ENCODE data around the gene ZSCAN25.
"Not testable (repeated sequence)": the region's sequence is repeated elsewhere in the genome, so short reads cannot be mapped to it uniquely, and the experiment has no call there.

The ZSCAN25 gene

DNA sequence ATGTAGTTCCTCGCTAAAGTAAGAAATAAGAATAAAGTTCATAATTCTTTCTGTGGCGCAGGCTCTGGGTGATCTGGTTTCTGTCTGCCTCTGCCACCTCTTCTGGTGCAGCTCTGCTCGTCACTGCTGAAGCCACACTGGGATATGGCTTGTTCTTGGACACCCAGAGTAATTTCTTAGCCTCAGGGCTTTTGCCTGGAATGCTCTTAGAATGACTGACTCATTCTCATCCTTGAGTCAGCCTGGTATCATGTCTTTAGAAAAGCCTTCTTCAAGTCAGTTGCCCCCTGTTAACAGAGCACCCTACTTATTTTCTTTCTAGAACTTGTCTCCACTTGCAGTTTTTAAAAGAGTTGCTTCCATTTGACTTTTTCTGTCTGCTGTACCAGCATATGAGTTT is 2.0 kb downstream of the ZSCAN25 start:
- no peak for DNase-seq

DNA sequence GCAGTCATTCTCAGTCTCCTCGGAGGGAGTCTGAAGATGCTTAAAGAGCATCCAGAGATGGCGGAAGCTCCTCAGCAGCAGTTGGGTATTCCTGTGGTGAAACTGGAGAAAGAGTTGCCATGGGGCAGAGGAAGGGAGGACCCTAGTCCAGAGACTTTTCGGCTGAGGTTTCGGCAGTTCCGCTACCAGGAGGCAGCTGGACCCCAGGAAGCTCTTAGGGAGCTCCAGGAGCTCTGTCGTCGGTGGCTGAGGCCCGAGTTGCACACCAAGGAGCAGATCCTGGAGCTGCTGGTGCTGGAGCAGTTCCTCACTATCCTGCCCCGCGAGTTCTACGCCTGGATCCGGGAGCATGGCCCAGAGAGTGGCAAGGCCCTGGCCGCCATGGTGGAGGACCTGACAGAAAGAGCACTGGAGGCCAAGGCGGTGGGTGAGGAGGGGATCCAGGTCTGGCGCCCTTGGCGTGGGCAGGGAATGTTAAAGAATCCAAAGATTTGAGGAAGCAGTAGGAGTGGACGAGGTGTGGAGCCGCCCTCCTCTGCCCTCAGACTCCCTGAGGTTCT is 2.9 kb downstream of the ZSCAN25 start:
- no peak for DNase-seq

DNA sequence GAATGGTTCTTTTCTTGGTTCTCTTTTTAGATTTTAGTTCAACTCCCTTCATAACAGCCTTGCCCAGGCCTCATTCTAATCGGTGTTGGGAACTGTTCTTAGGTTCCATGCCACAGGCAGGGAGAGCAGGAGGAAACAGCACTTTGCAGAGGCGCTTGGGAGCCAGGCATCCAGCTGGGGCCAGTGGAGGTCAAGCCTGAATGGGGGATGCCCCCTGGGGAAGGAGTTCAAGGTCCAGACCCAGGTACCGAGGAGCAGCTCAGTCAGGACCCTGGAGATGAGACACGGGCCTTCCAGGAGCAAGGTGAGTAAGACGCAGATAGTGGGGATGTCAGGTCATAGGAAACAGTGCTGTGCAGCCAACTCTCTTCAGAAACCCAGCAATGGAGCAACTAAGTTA is 4.5 kb downstream of the ZSCAN25 start:
- no peak for DNase-seq

DNA sequence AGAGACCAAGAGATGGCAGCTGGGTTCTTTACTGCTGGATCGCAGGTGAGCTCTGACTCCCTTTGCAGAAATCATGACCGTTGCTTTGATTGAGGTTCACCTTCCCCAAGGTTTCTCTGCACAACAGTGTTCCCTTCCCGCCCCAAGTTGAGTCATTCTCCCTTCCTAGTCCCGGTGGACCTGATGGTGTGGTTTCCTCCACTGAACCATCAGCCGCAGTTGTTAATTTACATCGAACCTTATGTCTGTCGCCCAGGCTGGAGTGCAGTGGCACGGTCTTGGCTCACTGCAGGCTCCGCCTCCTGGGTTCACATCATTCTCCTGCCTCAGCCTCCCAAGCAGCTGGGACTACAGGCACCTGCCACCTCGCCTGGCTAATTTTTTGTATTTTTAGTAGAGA is 5.8 kb downstream of the ZSCAN25 start:
- DNase-seq: no peak

DNA sequence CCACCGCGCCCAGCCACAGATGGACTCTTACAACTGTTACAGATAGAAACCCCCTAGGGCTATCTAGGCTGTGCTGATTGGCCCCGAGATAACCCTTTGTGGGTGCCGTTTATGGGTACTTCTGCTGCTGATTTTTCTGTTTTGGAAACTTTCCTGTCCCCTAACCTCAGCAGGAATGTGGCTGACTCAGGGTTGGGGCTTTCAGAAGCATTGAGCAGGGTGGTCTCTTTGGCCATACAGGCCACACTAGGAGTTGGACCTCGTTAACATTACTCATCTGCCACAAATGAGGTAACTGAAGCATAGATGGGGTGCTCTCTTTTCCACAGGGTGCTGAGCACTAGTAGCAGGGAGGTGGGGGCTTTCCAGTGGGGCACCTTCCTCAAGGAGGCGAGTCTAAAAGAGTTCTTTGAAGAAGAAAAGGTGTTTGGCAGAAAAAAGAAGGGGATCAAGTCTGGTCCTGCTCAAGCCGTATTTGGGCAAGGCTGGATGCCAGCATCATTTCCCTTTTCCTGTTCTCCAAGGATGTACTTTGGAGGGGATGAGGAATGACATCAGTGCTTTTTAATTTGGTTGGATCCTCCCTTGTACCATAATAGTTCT is 6.4 kb downstream of the ZSCAN25 start:
- DNase-seq: no peak

DNA sequence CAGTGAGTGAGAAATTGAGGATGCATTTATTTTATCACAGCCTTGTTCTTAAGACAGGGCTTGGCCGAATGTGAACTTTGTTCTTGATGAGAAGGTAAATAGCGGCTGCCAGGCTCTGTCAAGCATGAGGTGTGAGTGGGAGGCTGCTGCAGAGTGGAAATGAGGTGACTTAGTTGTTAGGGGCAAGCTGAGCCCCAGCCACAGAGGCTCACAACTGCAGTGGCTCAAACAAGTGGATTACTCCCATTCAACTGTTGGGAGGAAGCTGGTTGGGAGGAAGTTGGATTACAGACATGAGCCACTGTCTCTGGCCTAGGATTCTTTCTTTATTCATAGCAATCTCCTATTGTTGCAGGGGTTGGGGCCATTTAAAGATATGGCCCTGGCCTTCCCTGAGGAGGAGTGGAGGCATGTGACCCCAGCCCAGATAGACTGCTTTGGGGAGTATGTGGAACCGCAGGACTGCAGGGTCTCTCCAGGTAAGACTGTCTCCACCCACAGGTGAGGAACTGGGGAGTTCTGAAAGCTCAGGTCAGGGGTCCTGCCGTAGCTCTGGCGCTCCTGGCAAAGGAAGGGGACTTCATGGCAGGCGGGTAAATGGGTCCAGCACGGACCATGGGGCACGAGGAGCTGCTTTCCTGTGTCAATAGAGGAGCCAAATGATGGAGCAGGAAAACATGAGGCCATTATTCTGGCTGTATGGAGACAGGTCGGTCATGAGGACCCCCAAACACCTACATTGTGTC is 7.1 kb downstream of the ZSCAN25 start:
- no peak for DNase-seq

DNA sequence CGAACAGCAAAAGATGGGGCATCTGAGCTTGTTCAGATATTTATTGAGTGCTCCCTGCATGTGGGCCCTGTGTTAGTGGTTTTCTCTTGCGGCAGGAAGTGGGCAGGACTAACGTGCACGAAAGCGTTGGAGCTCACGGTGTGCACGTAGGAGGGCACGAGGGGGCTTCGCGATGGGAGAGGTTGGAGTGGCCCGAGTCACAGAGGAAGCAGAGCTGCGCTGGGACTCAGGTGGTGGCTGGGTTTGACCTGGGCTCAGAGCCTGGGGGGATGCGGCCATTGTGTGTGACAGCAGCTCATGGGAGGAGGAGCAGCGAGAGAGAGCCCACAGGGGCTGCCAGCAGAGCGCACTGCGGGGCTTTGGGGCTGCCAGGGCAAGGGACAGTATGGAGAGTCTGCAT is 7.7 kb downstream of the ZSCAN25 start:
- peak; percentile 40 for DNase-seq

DNA sequence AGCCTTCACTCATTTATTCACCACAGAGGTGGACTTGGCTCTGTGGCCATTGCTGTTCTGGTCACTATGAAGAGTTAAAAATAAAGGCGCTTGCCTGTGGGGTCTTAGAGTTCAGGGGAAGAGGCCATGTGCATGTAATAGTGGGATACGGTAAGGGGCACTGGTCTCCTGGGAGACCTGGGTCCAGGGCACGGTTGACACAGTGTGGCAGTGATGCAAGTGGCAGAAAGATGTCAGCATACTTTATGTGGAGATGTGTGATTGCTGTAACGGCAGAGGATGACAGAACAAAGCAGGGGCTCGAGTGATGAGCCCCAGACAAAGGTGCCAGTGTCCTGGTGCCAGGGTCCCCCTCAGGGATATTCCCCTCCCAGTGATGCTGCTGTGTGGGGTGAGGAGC is 8.6 kb downstream of the ZSCAN25 start:
- DNase-seq: no peak

DNA sequence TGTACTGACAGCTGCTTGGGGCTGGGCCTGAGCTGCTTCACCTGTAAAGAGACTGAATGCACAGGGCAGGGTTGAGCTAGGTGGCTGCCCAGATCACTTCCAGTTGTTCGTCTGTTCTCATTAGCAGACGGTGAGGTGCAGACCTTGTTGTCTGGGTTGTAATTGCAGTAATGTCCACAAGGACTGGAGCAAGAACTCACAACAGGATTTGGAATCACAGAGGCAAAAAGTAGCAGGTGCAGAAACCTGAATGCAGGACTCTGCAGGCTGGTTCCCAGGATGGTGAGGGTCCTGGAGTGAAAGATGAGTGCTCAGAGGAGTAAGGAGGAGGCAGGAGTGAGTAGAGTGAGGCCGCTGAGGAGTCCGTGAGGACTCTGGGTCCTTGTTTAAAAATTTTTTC is 9.2 kb downstream of the ZSCAN25 start:
- DNase-seq: no peak

DNA sequence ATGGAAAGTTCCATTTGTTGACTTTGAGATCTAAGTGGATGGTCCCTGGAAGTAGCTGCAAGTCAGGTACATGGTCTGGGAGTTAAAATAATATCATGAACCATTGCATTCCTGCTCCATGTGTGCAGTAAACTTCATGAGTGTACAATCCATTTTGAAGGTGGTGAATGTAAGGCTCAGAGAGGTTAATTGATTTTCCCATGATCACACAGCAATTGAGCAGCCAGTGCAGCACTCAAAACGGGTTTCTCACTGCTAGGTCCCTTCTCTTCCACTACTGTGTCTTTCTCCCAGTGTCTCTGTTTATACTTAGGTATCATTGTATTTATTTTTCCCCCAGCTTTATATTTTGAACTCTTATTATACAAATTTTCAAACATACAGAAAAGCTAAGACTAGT is 9.9 kb downstream of the ZSCAN25 start:
- no peak for DNase-seq

DNA sequence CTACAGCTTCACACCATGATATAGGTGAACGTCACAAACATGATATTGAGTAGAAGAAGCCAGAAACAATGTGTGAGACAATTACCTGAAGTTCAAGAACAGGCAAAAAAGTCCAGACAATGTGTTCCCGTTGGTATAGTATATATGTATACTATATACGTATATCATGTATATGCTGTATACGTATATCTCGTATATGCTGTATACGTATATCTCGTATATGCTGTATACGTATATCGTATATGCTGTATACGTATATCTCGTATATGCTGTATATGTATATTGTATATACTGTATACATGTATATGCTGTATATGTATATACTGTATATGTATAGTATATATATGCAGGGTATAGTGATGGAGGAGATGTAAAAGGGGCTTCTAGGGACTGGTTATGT is 10.8 kb downstream of the ZSCAN25 start:
- no peak for DNase-seq

DNA sequence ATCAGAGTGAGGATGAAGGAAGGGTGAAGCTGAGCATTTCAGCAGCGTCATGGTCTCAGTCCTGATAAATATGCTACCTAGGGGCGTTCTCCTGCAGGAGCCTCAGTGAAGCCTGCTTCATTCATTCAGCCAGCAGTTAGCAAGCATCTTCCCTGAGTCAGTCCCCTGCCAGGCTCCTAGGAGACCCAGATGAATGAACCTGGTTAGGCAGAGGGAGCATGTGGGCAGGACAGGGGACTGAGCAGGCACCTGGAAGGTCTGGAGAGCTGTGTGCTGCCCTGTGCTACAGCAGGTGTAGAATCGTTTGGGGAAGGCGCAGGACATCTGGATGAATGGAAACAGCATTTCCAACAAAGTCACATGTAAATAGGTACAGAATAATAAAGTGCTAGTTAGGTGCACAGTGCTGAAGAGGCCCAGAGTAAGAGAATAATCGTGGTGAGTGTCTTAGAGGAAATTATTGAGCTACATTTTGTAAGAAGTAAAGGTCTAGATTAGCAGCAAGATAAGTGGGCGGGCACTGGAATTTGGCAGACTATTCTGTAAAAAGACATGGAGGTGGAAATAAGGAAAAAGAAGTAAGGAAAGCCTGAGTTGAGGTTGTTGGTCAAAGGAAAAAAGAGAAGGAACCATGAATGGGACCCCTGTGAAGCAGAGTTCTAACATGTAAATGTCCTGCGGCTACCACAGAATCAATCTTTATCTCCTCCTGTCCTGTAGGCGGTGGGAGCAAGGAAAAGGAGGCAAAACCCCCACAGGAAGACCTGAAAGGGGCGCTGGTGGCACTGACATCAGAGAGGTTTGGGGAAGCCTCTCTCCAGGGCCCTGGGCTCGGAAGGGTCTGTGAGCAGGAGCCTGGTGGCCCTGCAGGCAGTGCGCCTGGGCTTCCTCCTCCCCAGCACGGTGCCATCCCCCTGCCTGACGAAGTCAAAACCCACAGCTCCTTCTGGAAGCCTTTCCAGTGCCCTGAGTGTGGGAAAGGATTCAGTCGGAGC is 12.0 kb downstream of the ZSCAN25 start:
- DNase-seq: no peak

DNA sequence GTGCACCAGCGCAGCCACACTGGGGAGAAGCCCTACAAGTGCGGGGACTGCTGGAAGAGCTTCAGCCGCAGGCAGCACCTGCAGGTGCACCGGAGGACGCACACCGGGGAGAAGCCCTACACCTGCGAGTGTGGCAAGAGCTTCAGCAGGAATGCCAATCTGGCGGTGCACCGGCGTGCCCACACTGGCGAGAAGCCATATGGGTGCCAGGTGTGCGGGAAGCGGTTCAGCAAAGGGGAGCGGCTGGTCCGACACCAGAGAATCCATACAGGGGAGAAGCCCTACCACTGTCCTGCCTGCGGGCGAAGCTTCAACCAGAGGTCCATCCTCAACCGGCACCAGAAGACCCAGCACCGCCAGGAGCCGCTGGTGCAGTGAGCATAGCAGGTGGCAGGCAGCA is 12.9 kb downstream of the ZSCAN25 start:
- no peak for DNase-seq

DNA sequence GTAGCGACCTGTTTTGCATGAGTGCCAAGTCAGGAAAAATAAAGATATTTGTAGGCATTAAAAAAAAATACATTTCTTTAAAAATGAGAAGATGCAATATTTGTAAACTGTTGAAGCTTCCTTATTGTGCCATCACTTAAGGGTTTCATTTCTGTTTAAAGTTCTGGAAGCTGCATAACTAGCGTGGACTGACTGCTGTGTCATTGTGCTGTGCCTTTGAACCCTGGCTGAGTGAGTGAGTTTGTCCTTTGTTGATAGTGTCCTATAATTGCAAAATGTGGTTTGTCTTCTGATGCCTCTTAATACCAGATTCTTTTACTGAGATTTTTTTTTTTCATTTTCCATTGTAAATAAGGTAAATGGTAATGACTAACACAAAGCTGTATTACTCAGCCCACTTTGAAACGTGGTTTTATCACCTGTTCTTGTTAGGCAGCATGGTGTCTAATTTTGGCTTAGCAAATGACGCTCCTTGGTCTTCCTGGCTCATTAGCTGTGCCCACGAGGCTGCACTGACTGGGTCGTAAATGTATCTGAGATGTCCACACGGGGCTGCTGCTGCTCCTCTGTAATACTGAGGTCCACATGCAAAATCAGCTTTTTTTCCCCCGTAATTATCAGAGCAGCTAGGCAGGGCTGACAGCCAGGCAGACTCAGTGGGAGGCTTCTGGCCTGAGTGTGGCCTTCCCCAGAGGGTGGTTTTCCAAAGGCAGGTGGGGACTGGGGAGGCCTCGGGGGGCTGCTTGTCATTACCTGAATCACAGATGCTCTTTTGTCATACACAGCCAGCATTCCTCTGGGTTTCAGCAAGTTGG is 14.8 kb downstream of the ZSCAN25 start:
- DNase-seq: peak; percentile 55

DNA sequence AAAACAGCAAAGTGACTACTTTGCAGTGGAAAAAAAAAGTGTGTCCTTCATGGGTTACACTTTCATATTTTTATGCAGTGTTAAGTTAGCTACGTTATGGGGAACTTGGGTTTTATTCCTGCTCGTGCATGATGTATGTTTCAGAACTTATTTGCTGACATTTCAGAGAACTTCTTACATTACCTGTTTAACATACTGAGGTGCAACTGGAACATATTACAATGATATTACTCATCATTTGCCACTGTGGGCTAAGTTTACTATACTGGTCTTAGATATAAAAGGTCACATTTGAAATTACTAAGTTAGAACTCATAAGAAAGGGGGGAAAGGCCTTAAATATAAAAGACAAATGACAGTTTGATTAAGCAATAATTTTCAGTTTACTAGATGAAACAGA is 20.7 kb downstream of the ZSCAN25 start:
- not testable (repeated sequence) for DNase-seq

DNA sequence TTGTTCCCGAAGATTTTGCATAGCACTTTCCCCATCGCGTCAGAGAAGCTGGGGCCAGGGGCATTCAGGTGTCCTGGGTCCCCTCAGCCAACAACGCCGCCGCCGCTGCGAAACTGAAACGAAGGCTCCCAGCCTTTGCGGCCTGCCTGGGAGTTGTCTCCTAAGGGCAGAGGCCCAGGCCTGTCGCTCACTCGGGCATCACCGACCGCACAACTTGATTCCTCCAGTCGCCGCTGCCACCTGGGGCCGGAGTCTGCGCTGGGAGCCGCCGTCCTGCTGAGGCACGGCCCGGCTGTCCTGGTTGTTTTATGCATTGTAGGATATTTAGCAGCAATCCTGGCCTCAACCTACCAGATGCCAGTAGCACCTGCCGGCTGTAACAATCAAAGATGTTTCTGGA is 22.0 kb downstream of the ZSCAN25 start:
- DNase-seq: no peak

DNA sequence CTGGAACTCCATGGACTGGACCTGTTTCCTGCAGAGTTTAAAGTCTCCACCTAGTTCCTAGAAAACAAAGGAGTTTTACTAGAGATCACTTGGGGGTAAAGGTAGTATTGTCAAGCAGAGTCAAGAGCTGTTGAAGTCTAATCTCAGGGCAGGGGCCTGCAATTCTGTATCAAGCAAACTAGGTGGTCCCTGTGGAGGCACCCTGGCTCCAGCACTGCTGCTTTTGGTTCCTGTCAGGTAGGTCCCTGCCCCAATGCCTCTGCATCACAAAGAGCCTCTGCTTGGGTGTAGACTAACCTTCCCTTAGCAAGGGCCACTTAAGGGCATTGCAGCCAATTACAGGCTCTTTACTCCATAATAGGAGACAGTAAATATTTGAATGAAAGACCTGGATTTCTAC is 22.5 kb downstream of the ZSCAN25 start:
- no peak for DNase-seq

DNA sequence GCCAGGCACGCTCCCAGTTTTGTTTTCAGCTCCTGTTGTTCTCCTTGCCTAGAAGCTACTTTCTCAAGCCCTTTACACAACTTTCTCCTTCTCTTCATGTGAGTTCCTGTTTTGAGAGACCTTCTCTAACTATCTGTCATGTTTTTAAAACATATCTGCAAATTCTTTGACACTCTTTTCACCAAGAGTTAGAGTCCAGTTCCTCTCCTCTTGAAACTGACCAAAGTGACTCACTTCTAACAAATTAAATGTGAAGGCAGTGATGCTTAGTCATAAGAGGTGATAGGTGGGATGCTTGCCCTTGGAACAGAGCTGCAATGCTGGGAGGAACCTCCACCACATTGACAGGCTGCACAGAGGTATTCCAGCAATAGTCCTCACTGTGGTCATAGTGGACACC is 25.3 kb downstream of the ZSCAN25 start:
- DNase-seq: no peak

DNA sequence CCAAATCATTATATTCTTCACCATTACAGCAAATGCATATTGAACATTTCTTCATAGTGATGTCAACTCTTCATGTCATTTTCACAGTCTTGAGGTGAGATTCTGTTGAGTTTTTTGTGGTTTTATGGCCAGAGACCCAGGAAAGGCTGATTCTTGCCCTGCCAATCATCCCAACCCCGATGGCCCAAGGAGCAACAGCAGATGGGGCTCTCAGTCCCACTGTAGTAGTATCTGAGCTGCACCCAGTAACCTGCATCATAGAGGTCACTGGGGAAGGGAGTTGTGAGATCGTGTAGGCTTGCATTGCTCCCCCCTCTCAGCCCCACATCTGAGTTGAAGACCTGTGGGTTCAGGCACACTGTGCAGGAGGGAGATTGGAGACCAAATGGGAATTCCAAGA is 26.7 kb downstream of the ZSCAN25 start:
- DNase-seq: no peak

DNA sequence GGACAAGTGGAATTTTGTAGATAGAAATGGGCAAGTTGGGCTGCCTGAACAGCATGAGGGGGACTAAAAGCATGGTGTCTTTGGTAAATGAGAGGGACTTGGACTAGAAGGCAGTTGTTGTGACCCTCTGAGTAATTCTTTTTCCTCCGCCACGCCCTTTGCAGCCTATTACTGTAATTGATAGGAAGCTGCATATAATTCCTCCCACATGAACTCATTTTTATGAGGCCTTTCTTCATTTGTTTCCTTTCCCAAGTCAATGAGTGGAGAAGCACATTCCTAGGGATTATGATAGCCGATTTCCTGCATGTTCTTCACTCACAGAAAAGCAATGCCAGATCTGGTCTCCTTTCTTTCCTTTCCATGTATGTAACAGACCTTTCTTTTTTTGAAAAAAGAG is 27.7 kb downstream of the ZSCAN25 start:
- no peak for DNase-seq

DNA sequence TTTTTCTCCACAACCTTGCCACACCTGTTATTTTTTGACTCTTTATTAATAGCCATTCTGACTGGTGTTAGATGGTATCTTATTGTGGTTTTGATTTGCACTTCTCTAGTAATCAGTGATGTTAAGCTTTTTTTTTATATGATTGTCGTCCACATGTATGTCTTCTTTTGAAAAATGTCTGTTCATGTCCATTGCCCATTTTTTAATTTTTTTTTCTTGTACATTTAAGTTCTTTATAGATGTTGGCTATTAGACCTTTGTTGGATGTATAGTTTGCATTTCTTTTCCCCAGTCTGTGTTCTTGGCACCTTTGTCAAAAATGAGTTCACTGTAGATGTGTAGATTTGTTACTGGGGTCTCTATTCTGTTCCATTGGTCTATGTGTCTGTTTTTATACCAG is 28.8 kb downstream of the ZSCAN25 start:
- no peak for DNase-seq

DNA sequence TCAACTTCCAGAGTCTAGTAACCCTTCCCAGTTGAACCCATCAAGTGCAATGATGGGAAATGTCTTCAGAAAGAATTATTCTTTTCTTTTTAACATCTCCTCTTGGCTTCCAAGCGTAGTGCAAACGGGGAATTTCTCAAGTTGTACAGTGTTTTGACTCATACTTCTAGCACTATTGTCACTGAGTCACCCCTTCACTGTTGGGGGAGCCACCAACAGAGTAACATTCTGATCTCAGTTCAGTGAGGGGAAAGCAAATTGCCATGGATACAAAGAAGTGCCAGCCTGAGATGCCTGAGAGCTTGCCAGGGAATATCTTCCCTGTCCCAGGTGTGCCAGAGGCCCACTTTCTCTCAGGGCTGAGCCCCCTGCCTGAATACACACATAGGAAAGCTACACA is 32.1 kb downstream of the ZSCAN25 start:
- no peak for DNase-seq

DNA sequence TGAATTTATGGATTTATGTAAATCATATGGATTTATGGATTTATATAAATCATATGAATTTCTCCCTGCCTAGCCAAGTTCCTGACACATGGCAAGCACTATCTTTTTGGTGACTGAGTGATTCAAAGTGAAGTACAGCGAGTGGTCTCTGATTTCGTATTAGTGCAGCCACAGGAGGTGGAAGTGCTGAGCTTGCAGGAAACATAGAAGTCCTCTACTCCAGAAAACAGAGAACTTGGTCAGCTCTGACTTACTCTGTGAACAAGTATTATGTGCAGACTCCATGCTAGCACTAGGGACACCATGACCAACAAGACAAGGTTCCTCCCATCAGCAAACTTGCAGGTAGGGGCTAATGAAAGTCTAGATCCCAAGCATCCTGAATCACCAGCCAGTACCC is 34.5 kb downstream of the ZSCAN25 start:
- no peak for DNase-seq
